Stimulated activated CD4-positive, alpha-beta T cell treated with anti-CD3 and anti-CD28 coated beads, Interleukin-4, amount 100 ng/mL, for 48 hours (primary cell): ENCODE results near the gene NOTCH3.

Experiments used
- DNase-seq, 2 donors: peaks; one replicate each; pipeline ENCODE4 v3.0.0-alpha.2; 2020; ENCODE audit warnings: low read depth in 2 of 2

NOTCH3 gene

GRCh38 chr19:15123031-15123890 lies 77.5 kb downstream of the NOTCH3 start:
- no peak for DNase-seq

GRCh38 chr19:15122331-15123030 lies 78.3 kb downstream of the NOTCH3 start:
- DNase-seq: no peak

DNA sequence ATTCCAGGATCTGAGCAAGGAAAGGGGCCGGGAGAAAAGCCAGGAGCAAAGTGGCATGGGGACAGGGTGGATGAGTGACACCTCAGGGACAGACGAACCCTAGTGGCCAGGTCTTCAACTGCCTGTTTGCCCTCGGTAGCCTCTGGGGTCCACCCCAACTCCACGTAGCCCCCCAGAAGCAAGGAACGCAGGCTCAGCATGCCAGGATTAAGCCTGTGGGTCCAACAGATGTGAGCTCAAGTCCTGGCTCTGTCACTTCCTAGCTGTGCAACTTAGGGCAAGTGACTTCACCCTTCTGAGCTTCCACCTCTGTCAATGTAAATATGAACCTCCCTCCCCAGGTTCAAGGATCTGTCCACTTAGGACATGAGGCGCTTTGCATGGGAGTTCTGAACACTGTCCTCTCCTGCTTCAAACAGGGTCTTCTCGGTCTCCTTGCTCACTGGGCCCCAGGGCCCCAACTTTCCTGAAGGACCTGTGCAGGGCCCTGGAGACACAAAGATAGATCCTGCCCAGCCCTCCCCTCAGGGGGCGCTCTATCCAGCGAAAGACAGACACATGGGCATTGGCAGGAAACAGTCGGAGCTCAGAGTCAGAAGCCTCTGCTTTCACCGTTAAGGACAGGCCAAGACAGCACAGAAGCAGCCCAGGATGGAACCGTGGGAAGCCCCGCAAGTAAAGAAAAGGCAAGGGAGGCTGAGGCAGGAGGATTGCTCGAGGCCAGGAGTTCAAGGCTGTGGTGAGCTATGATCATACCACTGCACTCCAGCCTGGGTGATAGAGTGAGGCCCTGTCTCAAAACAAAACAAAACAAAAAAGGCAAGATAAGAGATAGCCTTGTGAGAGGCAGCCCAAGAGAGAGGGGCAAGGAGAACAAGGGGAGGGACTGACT lies 80.4 kb downstream of the NOTCH3 start:
- DNase-seq: no peak

GRCh38 chr19:15118789-15119494 lies 81.9 kb downstream of the NOTCH3 start:
- no peak for DNase-seq

DNA sequence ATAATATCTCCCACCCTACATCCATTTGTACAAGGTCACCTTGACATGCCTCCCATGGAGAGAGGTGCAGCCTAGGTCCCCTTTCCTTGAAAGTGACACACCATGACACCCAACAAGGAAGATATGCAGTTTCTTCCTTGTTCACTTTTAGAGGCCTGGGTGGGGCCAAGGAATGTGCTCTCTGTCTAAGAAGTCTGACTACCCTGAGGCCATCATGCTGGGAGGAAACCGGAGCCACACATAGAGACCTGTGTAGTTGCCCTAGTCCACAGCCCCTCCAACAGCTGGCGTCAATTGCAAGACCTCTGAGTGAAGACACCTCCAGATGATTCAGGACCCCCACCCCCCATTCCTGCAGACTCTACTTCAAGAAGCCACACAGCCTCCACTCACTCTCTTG lies 82.5 kb downstream of the NOTCH3 start:
- DNase-seq: no peak

DNA sequence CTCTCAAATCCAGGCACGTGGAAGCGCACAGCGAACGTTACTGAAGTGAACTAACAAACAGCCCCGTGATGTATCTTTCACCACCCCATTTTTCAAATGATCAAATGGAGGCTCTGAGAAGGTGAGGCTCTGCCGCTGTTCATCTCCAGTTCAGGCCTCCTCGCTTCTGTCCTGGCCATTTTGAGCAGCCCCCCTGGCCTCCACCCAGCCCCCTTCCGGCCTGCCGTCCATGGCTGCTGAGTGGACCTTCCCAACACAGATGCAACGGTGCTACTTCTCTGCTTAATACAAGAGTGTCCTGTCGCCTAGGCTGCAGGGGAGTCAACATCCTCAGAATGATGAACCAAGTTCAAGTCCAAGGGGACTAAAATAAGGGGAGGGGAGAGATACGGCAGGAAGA lies 83.9 kb downstream of the NOTCH3 start:
- no peak for DNase-seq

GRCh38 chr19:15115762-15116615 lies 84.8 kb downstream of the NOTCH3 start:
- DNase-seq: no peak

GRCh38 chr19:15115080-15115479 lies 85.7 kb downstream of the NOTCH3 start:
- no peak for DNase-seq

DNA sequence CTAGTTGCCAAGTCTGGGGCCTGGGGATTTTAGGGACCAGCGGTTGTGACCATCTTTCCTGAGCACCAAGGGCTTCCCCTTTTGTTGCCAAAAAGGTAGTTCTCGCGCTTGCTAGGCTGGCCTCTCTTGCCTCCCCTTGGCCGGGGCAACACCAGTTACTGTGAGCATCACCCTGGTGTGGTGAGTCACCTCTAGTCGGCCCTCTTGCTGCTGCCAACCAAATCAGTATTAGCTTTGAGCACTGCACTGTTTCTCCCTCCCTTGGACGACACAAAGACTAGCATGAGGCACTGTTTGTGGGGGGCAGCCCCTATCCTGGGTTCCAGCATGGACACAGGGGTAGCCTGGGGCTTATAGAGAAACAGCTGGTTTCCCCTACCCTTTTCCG lies 86.6 kb downstream of the NOTCH3 start:
- no peak for DNase-seq

DNA sequence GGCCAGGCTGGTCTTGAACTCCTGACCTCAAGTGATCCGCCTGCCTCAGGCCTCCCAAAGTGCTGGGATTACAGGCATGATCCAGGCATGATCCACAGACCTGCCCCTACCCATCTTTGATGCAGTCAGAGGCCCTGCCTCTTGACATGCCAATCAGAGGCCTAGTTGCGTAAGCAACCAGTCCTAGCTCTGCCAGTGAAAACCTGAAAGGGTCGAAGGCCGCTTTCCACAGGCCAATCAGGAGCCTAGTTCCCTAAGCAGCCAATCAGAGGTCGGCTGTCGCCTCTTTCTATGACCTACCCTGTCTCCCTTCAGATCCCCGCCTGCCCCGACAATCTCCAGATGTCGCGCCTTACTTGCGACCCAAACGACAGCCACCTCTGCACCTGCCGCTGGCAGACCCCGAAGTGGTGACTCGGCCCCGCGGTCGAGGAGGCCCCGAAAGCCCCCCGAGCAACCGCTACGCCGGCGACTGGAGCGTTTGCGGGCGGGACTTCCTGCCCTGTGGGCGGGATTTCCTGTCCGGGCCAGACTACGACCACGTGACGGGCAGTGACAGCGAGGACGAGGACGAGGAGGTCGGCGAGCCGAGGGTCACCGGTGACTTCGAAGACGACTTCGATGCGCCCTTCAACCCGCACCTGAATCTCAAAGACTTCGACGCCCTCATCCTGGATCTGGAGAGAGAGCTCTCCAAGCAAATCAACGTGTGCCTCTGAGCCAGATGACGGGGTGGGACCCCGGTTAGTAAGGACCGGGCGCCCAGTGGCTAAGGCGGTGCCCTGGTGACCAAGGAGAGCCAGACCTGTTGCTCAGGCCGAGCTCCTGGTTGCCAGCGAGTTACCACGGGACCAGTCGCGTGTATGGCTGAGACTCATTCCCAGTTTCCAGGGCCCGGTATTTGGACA lies 87.3 kb downstream of the NOTCH3 start:
- DNase-seq: no peak

DNA sequence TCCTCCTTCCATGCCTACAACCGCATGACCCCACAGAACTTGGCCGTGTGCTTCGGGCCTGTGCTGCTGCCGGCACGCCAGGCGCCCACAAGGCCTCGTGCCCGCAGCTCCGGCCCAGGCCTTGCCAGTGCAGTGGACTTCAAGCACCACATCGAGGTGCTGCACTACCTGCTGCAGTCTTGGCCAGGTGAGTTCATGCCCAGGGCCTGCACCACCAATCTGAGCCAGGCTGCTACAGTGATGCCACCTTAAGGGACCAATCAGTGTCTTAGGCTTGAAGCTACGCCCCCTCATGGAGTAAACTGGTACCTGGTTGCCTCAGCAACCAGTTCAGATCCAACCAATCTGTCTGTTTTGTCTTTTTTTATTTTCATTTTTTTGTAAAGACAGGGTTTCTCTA lies 88.4 kb downstream of the NOTCH3 start:
- DNase-seq: no peak

DNA sequence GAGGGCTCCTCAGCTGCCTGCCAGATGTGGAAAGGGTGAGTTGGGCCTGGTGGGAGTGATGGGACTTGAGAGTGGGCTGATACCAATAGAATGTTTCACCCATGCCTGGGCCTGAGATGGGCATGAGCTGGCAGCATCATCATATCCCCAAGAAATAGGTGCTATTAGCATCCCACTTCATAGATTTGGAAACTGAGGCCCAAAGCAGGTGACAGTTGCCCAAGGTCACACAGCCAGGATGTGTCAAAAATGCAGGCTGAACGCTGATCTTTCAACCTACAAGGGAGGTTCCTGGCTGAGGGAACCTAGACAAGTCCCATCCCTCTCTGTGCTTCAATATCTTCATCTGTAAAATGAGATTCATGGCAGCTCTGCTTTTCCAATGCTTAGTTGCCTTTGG lies 89.0 kb downstream of the NOTCH3 start:
- no peak for DNase-seq

DNA sequence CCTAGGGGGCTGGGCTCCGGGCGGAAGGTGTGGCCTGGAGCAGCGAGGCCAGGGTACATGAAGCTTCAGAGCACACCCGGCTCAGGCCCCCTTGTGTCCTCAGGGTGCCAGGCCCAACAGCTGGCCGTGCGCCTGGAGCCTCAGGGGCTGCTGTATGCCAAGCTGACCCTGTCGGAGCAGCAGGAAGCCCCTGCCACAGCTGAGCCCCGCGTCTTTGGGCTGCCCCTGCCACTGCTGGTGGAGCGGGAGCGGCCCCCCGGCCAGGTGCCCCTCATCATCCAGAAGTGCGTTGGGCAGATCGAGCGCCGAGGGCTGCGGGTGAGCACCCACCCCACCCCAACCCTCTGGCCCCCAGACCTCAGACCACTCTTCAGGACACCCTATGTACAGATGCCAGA lies 90.4 kb downstream of the NOTCH3 start:
- DNase-seq: no peak

DNA sequence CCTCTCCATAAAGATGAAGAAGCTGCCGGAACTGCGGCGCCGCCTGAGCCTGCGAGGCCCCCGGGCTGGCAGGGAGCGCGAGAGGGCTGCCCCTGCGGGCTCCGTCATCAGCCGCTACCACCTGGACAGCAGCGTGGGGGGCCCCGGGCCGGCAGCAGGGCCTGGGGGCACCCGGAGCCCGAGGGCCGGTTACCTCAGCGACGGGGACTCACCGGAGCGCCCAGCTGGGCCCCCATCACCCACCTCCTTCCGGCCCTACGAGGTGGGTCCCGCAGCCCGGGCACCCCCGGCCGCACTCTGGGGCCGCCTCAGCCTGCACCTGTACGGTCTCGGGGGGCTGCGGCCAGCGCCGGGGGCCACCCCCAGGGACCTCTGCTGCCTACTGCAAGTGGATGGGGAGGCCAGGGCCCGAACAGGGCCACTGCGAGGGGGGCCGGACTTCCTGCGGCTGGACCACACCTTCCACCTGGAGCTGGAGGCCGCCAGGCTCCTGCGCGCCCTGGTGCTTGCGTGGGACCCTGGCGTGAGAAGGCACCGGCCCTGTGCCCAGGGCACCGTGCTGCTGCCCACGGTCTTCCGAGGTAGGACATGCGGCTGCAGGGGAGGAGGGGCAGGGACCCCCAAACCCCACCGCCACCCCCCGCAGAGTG lies 90.9 kb downstream of the NOTCH3 start:
- no peak for DNase-seq
